Dedifferentiated amniotic fluid mesenchymal stem cell (primary cell): ENCODE results near the gene PTGS1.
"Not testable (repeated sequence)": the region's sequence is repeated elsewhere in the genome, so short reads cannot be mapped to it uniquely, and the experiment has no call there.

Experiments
- DNase-seq: peaks from one replicate; pipeline ENCODE4 v3.0.0-alpha.2; 2016; ENCODE audit errors: extremely low spot score

Gene PTGS1

DNA sequence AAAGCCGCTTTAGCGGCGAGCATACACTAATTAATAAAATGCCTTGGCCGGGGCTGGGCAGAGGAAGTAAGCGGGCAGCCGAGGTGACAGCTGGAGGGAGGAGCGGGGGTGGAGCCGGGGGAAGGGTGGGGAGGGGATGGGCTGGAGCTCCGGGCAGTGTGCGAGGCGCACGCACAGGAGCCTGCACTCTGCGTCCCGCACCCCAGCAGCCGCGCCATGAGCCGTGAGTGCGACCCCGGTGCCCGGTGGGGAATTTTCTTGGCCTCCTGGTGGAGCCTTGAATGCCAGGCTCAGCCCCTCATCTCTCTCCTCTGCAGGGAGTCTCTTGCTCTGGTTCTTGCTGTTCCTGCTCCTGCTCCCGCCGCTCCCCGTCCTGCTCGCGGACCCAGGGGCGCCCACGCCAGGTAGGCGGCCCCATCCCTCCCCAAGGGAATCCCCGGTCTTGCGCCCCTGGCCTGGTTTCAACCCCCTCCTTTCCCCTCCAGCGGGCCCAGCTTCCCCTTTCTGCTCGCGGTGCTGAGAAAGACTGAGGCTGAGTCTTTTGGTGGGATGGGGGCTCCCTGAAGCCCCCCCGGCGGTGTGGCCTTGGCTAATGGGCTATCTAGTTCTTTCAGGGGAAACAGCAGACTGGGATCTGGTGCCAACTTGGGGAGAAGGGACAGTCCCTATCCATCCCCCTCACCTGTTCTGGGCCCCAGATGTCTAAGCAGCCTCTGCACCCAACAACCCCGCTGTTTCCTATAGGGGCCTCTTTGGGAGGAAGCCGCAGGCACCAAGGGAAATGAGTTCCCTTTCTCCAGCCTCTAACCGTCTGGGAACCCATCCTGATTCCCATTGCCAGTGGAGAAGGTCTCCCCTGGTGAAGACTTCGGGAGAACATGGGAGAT lies at the start of gene PTGS1:
PTGS1 (plus strand) TSS at position 156 of the 887 bp plus-strand sequence; CDS start at position 217, 61 bp downstream.
- no peak for DNase-seq

DNA sequence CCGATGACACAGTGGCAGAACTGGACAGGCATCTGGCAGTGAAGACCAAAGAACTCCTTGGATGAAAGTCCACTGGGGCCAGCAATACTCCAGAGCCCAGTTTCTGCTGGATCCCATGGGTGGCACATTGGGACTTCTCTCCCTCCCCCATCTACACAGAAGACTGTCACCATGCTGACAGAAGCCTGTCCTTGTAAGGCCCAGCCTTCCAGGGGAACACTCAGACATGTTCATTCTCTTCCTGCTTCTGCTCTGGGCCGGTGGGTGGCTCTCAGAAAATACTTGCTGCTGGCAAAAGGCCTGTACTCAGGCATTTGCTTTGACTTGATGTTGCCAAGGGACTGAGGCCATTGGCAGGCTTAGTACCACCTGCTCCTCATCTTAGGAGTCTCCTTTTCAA lies 48.3 kb upstream of the PTGS1 start:
- no peak for DNase-seq

DNA sequence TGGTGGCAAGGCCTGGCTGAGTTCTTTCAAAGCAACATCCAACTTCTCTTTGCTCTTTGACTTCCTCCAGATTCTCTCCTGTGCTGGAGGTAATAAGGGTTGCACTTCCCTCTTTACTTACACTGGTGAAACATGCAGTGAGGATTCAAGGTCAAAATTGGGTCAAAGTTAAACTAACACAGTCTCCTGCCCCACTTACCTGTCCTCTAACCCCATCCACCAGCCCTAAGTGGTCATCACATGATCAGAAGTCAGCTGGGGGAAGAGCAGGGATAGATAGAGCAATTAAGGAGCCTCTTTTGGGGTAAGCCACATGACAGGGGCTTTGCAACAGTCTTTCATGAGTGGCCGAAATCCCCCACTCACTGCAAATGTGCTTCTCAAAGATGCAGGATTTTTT lies 46.2 kb upstream of the PTGS1 start:
- DNase-seq: not testable (repeated sequence)

GRCh38 chr9:122325124-122325523 lies 45.7 kb upstream of the PTGS1 start:
- no peak for DNase-seq

- no peak for DNase-seq
Observed at GRCh38 chr9:122327175-122327574, 43.6 kb upstream of the PTGS1 start.

DNA sequence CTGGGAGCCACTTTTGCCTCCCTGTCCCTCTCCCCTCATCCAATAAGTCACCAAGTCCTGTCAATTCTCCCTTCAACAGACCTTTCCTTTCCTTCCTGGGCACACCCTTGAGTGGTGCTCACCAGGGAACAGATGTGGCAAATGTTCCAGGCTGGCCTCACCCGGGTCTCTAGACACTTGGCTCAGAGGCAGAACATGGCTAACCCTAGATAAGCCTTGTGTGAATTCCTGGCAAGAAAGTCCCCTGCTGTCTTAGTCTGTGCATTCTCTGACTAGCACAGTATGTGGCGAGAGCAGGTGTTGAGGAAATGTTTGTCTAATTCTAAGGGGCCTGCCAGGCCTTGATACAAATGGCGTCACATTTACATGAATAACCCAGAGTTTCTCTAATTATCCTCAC lies 41.2 kb upstream of the PTGS1 start:
- no peak for DNase-seq

DNA sequence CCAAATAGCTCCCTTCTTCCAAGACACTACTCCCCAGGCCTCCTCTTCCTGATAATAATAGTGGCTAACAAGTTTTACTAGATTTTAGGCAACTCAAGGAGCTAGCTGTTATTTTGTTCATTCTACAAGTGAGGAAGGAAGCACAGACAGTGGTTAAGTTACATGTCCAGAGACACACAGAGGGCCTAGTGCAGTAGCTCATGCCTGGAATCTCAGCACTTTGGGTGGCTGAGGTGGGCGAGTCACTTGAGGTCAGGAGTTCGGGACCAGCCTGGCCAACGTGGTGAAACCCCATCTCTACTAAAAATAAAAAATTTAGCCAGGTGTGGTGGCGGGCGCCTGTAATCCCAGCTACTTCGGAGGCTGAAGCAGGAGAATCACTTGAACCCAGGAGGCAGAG lies 40.4 kb upstream of the PTGS1 start:
- DNase-seq: not testable (repeated sequence)

DNA sequence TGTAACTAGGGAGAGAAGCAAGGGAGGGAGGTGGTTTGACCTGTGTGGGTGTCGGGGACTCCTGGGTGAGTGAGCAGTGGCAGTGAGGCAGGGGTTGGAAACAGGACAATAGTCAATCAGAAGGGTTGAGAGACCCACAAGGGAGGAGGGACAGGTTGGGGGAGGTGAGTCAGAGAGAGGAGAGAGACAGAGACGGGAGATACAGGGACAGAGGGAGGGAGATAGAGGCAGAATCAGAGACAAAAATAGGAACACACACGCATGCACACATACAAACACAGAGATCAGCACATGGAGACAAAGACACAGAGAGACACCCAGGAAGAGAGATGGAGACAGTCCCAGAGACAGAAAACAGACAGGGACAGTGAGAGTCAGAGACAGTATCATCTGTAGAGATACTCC lies 39.3 kb upstream of the PTGS1 start:
- DNase-seq: no peak

DNA sequence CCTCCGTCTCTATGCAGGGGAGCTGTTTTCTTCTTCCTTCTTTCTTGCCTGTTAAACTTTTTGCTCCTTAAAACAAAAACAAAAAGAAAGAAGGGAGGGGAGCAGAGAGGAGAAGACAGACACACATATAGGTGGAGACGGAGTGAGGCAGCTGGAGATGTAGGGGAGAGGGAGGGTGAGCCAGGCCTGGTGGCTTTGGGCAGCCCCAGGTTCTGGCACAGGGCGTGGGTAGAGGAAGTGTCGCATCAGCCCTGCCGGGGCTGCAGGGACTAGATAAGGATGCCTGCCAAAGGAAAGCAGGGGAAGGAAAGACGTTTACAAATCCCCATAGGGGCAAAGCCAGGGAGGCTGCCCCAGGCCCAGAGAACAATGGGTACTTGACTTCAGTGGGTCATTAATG lies 38.7 kb upstream of the PTGS1 start:
- DNase-seq: no peak

DNA sequence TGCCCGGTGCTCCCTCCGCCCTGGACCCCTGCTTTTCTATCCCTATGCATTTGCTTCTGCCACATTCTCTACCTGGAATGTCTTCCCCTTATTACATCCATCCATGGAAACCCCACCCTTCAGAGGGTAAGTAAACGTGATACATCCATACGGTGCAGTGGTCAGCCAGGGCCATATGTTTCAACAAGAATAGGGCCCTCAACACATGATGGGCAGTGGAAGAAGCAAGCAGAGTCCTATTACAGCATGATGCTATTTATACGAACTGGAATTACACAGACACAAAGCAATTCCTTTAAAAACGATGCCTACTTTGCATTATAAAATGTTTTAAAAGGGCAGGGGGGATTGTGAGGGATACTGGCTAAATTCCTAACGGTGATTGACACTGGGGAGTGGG lies 38.2 kb upstream of the PTGS1 start:
- DNase-seq: no peak

DNA sequence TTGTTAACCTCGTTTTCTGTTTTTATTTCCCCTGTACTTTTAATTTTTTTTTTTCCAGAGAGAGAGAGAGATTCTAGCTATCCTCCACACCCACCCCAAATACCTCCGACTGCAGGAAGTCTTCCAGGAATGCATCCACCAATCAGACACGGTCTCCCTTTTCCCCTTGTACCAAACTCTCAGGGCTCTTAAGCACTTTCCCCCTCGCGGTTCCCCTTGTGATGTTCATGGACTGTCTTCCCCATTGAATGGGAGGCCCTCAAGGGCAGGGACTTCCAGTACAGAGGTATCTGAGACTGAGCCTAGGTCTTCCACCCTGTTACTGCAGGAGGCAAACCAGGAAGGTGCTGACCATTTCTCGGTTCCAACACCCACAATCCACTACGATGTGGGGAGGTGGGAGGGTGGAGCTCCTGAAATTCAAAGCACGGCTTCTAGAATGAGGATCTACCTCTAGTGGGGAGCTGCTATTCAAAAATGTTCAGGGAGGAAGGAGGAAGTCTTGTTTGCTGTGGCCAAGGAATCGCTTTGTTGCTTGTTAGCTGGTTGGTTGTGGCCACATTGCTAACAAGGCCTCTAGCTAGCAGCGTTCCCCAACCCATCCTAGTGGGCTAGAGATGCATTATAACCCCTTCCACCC lies 37.5 kb upstream of the PTGS1 start:
- no peak for DNase-seq

GRCh38 chr9:122334916-122335315 lies 35.9 kb upstream of the PTGS1 start:
- DNase-seq: no peak

DNA sequence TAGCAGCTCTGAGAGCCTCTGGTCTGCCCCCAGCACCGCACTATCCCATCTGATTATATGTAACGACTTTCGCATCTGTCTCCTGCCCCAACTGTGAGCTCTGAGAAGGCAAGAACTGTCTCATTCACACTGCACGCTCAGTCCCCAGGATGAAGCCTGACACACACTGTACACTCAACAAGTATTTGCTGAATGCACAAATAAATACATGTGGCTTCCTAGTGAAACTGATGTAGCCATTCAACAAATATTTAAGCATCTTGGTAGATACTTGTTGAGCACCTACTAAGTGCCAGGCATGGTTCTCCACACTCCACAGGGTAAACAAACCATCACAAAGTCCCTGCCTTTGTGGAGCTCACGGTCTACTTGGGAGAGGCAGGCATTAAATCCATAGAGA lies 34.6 kb upstream of the PTGS1 start:
- no peak for DNase-seq

- no peak for DNase-seq
Observed at GRCh38 chr9:122336866-122337555, 33.8 kb upstream of the PTGS1 start.

GRCh38 chr9:122337556-122337929 lies 33.3 kb upstream of the PTGS1 start:
- DNase-seq: no peak

DNA sequence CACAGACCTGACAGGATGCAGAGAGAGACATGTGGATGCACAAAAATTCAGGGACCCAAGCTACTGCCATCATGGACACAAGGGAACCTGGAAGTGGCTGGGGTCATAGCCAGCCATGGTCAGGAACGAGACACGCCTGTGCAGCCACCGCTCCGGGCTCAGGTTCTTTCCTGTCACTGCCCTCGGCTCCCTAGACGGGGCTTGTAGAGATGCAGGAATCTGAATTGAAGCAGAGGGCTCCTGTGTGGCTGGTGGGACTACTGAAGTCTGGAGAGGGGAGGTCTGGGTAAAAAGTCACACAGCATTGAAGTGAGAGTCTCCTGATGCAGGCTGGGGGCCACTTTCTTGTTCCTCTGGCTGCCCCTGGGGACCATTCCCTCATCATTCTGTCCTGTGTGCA lies 32.3 kb upstream of the PTGS1 start:
- no peak for DNase-seq

DNA sequence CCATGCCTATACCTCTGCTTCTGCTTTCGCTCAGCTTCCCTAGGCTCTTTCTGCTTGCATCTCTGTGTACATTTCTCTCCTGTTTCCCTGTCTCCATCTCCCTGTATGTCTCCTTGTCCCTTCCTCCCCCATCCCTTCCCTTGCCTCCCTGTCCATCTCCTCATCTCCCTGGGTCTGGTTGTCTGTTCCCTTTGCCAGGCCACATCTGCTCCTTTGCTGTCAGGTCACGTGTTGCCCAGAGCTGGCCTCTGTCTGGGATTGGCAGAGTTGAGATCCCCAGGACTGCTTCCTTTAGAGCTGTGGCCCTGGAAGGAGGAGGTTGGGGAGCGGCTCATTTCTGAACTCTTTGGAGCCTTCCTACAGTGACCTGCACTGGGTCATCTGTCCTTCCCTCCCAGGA lies 31.8 kb upstream of the PTGS1 start:
- DNase-seq: no peak

DNA sequence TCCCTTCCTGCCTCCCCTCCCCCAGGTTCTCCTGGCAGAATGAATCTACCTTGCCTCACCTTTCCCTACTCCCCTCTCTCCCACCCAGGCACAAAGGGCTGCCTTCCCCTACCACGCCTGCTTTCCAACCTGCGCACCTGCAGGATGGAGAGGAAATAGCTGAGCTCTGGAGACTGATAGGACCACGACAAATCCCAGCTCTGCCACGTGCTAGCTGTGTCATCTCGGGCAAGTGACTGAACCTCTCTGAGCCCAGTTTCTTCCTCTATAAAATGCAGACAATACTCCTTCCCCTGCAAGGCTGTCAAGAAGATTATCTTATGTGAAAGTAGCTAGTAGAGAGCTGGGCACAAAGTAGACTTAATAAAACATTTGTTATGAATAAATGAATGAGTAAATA lies 31.2 kb upstream of the PTGS1 start:
- no peak for DNase-seq

- DNase-seq: no peak
Observed at GRCh38 chr9:122340161-122340560, 30.7 kb upstream of the PTGS1 start.

DNA sequence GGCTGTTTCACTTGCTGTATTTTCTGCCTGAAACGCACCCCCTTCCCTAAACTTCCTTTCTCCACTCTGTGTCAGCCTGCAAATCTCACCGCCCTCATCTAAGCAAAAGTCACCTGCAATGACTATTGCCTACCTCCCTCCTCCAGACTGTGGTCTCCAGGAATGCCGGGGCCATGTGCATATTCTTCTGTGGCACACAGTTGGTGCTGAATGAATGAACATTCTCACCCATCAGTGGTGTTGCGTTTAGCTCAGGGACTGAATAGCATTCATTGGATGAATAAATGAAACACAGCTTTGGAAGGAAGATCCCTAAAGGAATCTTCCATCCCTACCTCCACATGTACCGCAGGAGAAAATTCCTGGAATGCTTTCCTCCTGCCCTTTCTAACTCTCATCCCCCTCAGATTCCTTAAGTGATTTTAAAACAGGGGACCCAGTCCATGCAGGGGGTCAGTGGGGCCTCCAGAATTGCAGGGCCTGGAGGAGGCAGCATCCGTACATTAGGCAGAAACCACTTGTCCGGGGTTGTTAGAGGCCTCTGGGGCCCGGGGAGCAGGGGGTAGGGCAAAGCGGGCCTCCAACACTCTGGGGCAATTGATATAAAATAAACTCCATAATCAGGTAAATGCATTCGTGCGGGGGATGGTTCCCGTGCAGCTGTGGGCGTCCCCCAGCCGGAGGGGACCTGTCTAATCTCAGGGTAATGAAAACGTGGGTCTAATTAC lies 28.3 kb upstream of the PTGS1 start:
- DNase-seq: no peak

DNA sequence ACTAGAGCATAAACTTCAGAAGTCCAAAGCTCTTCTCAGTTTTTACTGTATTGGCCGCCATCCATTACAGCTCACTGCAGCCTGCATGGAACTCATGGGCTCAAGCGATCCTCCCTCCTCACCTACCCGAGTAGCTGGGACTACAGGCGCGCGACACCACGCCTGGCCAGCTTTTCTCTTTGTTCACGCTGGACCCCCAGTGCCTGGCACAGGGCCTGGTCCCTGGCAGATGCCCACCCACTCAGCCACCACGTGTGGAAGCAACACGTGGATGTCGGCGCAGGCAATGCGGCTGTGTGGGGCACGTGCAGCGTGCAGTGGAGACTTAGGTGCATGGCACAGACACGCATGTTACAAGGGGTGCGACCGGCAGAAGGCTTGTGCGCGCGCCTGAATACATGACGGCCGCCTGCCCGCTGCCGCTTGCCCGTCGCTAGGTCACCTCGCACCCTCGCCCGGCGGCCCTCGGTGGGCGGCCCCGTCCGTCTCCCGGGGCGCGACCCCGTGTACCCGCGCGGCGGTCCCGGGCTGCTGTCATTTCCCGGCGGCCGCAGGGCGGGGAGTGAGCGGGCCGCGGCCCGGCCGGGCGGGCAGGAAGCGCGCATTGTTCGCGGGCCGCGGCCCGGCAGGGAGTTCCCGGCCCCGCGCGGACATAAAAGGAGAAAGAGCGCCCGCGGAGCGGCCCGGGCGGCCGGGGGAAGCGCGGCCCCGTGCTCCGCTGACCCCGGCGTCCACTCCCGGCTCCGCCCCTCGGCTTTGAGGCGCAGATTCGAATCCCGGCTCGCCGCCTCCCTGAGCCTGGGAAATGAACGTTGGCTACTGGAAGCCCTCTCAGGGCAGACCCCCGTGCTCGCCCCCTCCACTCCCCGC lies 24.1 kb upstream of the PTGS1 start:
- DNase-seq: no peak
